Ishikawa (cell line): ENCODE results near the gene TBCD.

Experiments
- CEBPB ChIP-seq: IDR thresholded peaks from 2 replicates; pipeline ENCODE4 v1.6.1; 2012
- CREB1 ChIP-seq: IDR thresholded peaks from 2 replicates; pipeline ENCODE4 v1.6.1; 2012; ENCODE audit warnings: low read depth
- EGR1 ChIP-seq: IDR thresholded peaks from 2 replicates; pipeline ENCODE4 v1.6.1; 2012
- EP300 ChIP-seq: IDR thresholded peaks from 2 replicates; pipeline ENCODE4 v1.6.1; 2012; ENCODE audit warnings: borderline replicate concordance
- FOXM1 ChIP-seq: IDR thresholded peaks from 2 replicates; pipeline ENCODE4 v1.6.1; 2012; ENCODE audit warnings: low read depth, borderline replicate concordance
- NFIC ChIP-seq: IDR thresholded peaks from 2 replicates; pipeline ENCODE4 v1.6.1; 2012
- RAD21 ChIP-seq: IDR thresholded peaks from 2 replicates; pipeline ENCODE4 v1.6.1; 2012; ENCODE audit warnings: low read depth
- TAF1 ChIP-seq: IDR thresholded peaks from 2 replicates; pipeline ENCODE4 v1.6.1; 2012; ENCODE audit warnings: low read depth, mild to moderate bottlenecking
- TCF12 ChIP-seq: IDR thresholded peaks from 2 replicates; pipeline ENCODE4 v1.6.1; 2012; ENCODE audit warnings: low read depth
- TEAD4 ChIP-seq: IDR thresholded peaks from 2 replicates; pipeline ENCODE4 v1.6.1; 2012
- YY1 ChIP-seq: IDR thresholded peaks from 2 replicates; pipeline ENCODE4 v1.6.1; 2012; ENCODE audit warnings: low read depth
- ZBTB7A ChIP-seq: IDR thresholded peaks from 2 replicates; pipeline ENCODE4 v1.6.1; 2012; ENCODE audit warnings: low read depth
- TF ChIP-seq, protein P1 (sequence below): IDR thresholded peaks from 2 replicates; pipeline ENCODE4 v1.6.1; 2012
- TF ChIP-seq, protein P2 (sequence below): IDR thresholded peaks from 2 replicates; pipeline ENCODE4 v1.6.1; 2012
- TF ChIP-seq, protein P3 (sequence below): IDR thresholded peaks from 2 replicates; pipeline ENCODE4 v1.6.1; 2012; ENCODE audit warnings: low read depth, mild to moderate bottlenecking

The TBCD gene

DNA sequence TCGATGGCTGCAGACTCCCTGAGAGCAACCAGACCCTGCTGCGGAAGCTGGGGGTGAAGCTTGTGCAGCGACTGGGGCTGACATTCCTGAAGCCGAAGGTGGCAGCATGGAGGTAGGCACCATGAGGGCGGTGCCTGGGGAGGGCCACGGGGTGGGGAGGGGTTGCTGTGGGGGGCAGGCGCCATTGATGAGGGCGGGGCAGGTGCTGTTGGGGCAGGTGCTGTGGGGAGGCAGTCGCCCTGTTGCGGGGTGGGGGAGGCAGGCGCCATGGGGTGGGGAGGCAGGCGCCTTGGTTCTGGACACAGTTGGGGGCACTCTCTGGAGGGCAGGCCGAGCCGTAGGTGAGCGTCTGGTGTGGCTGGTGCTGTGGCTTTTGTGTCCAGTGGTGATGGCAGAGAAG lies 49.0 kb downstream of the TBCD start:
- TF ChIP-seq TAF1 (no peak), CEBPB (no peak), EP300 (no peak), CREB1 (no peak), NFIC (no peak), ZBTB7A (no peak), TEAD4 (no peak), YY1 (no peak), RAD21 (no peak), TCF12 (no peak), EGR1 (no peak), FOXM1 (no peak)
- TF ChIP-seq, protein P1, sequence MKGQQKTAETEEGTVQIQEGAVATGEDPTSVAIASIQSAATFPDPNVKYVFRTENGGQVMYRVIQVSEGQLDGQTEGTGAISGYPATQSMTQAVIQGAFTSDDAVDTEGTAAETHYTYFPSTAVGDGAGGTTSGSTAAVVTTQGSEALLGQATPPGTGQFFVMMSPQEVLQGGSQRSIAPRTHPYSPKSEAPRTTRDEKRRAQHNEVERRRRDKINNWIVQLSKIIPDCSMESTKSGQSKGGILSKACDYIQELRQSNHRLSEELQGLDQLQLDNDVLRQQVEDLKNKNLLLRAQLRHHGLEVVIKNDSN, result no peak
- TF ChIP-seq, protein P2, sequence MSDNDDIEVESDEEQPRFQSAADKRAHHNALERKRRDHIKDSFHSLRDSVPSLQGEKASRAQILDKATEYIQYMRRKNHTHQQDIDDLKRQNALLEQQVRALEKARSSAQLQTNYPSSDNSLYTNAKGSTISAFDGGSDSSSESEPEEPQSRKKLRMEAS, result no peak
- TF ChIP-seq, protein P3, sequence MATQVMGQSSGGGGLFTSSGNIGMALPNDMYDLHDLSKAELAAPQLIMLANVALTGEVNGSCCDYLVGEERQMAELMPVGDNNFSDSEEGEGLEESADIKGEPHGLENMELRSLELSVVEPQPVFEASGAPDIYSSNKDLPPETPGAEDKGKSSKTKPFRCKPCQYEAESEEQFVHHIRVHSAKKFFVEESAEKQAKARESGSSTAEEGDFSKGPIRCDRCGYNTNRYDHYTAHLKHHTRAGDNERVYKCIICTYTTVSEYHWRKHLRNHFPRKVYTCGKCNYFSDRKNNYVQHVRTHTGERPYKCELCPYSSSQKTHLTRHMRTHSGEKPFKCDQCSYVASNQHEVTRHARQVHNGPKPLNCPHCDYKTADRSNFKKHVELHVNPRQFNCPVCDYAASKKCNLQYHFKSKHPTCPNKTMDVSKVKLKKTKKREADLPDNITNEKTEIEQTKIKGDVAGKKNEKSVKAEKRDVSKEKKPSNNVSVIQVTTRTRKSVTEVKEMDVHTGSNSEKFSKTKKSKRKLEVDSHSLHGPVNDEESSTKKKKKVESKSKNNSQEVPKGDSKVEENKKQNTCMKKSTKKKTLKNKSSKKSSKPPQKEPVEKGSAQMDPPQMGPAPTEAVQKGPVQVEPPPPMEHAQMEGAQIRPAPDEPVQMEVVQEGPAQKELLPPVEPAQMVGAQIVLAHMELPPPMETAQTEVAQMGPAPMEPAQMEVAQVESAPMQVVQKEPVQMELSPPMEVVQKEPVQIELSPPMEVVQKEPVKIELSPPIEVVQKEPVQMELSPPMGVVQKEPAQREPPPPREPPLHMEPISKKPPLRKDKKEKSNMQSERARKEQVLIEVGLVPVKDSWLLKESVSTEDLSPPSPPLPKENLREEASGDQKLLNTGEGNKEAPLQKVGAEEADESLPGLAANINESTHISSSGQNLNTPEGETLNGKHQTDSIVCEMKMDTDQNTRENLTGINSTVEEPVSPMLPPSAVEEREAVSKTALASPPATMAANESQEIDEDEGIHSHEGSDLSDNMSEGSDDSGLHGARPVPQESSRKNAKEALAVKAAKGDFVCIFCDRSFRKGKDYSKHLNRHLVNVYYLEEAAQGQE, result no peak

DNA sequence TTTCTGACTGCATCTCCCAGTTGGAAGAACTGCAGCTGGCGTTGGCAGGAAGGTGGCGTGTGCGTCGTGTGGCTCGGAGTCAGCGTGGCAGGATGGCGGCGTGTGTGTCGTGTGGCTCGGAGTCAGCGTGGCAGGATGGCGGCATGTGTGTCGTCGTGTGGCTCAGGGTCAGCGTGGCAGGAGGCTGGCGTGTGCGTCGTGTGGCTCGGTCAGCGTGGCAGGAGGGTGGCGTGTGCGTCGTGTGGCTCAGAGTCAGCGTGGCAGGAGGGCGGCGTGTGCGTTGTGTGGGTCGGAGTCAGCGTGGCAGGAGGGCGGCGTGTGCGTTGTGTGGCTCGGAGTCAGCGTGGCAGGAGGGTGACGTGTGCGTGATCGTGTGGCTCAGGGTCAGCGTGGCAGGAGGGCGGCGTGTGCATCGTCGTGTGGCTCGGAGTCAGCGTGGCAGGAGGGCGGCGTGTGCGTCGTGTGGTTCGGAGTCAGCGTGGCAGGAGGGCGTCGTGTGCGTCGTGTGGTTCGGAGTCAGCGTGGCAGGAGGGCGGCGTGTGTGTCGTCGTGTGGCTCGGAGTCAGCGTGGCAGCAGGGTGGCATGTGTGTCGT lies 49.6 kb downstream of the TBCD start:
- TF ChIP-seq TEAD4, result no peak
- TF ChIP-seq EP300, result no peak
- TF ChIP-seq, protein P1, result no peak
- TF ChIP-seq, protein P2, result no peak

DNA sequence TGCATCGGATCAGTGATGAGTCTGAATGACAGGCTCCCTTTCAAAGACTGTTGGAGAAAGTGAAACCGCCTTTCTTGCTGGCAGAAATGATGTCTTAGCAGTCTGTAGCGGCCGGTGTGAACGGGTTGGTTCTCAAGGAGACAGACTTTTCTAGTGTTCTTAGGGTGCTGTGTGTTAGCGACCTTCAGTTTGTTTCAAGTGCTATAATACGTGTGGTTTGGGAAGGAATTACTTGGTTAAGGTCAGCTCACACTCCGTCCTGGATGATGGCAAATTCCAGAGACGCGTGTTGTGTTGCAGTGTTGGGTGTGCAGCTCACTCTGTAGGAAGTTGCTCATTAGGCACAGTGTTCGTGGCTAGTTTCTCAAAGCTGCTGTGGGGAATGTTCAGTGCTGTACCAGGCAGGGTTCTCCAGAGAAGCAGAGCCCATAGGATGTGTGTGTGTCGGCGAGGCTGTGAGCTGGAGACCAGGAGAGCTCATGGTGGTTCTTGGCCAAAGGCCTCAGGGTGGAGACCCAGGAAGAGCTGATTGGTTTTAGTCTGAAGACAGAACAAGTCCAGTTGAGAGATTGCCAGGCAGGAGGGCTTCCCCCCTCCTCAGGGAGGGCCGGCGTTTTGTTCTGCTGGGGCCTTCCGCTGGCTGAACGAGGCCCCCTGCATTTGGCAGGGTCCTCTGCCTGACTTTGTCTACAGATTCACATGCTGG lies 50.4 kb downstream of the TBCD start:
- TF ChIP-seq, protein P1, result no peak
- TF ChIP-seq, protein P2, result no peak
- TF ChIP-seq, protein P3, result no peak
- no peak for TF ChIP-seq FOXM1
- no peak for TF ChIP-seq EP300
- no peak for TF ChIP-seq EGR1
- no peak for TF ChIP-seq CEBPB
- TF ChIP-seq ZBTB7A, result no peak
- TF ChIP-seq CREB1, result no peak
- no peak for TF ChIP-seq TCF12
- TF ChIP-seq TAF1, result no peak
- no peak for TF ChIP-seq YY1
- TF ChIP-seq NFIC, result no peak
- no peak for TF ChIP-seq TEAD4
- TF ChIP-seq RAD21, result no peak

DNA sequence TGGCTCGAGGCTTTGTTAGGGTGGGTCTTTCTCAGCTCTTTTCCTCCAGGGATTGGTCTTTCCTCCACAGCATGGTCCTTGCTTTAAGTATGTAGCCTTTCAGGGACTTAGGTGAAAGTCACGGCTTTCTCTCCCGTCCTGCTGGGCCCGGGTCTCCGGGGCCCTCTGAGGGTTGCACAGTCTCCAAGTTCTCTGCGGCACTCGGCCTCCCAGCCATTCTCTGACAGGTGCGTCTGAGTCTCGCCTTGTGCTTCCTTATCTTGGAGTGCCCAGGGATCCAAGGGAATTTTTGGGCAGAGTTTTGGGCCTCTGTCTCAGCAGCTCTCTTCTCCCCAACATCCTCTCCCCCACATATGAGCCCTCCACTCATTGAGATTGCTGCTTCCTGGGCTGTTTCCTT lies 51.3 kb downstream of the TBCD start:
- TF ChIP-seq, protein P3, result no peak
- TF ChIP-seq EP300 (no peak), YY1 (no peak), TAF1 (no peak), ZBTB7A (no peak), TCF12 (no peak), CREB1 (no peak), CEBPB (no peak), TEAD4 (no peak), FOXM1 (no peak), RAD21 (no peak), EGR1 (no peak), NFIC (no peak)
- TF ChIP-seq, protein P2, result no peak
- TF ChIP-seq, protein P1, result no peak
